ENCODE data around the gene CTDSPL.

- TF ChIP-seq CTCF (IDR thresholded peaks at IDR 0.05; ENCODE audit: borderline replicate concordance, extremely low read depth, low read length, poor library complexity, severe bottlenecking) (no peak), EZH2 (IDR thresholded peaks at IDR 0.05; ENCODE audit: borderline replicate concordance, low read depth, low read length, severe bottlenecking) (no peak)
These were observed 37.4 kb upstream of the CTDSPL start for GRCh38 chr3:37824090-37824953.
